Epithelial cell of alveolus of lung (primary cell): Measurements from ENCODE around the gene OPA3. TPM values are rescaled to one million over a fixed set of nuclear protein-coding genes. Genes with fewer than 3 reads are reported as not detected.

Experiments used
- total RNA-seq: library from RNA; depleted of rRNA; stranded (reverse); fragments of >200 nt; gene quantifications from 2 replicates; pipeline ENCODE4 v1.2.1, GENCODE V29; 2015

Gene OPA3
- 5.8 and 8.5 TPM in 2 replicates for total RNA-seq

GRCh38 chr19:45584332-45585157 is at the start of gene OPA3:
Gene OPA3, minus strand, starts transcription at chr19:45584802. Its CDS starts 38 bp downstream, at chr19:45584764.

DNA sequence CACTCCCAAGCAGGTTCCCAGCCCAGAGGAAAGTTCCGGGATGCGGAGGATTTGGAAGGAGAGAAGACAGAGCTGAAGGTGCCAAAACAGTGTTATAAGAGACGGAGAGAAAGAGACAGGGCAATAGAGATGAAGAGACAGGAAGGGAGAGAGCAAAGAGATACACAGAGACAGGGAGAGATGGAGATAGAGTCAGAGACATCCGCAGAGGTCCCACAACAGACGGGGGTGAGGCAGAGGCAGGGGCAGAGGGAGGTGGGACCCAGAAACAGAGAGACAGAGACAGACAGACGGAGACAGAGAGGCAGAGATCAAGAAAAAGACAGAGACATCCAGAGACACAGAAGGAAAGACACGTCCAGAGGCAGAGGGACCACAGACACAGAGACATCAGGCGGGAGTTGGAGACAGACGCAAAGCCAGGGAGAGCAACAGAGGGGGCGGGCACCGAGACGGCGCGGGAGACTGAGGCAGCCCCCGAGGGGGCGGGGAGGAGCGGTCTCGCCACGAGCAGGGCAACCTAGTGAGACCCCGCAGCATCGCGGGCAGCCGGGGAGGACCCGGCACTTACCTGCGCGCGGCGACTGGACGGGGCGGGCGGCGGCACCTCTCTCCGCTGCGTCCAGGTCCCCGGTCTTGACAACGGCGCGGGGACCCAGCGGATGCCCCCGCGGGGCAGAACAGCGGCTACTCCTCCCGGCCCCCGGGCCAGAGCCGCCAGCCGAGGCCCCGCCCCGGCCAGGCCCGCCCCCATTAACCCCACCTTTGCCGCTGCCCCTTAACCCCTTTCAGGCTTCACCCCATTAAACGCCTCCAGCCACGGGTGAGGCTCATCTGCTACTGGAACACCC is 17.1 kb upstream of the OPA3 start, which contains the start of gene GPR4:
TSS of gene GPR4 (minus strand) at position 689 of the 851 bp plus-strand sequence. CDS start 10,346 bp downstream, outside the sequence.

DNA sequence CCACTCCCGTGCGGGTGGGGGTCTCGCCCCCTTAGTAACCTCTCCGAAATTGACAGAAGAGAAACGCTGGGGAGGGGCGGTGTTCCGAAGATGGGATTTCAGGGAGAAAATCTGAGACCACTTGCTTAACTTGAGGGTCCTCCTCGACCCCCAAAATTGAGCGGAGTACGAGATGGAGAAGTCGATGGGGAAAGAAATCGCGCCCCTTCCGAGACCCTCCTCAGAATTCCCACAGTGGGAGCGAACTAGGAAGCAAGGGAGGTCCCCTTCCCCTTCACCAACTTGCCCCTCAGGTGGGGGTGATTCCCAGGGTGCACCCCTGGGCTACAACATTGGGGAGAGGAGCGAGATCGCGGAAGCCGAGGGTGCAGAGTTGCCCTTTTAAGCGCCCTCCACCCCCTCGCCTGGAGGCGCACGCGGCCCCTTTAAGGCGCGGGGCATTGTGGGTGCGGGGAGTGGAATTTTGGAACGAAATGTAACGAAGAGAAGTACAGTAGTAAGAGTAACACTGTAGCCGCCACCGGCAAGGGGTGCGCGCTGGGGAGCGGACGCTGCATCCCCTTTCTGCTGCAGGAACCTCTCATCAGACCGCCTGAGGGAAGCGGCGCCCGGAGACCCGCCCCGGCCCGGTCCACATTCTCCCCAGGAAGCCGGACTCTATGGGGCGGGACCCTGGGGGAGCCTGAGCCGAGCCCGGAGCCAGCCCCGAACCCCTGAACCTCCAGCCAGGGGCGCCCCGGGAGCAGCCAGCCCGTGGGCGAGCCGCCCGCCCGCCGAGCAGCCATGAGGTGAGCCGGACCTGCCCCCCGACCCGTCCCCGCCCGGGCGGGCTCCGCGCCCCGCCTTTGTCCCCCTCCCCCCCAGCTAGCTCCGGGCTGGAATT is 77.4 kb downstream of the OPA3 start, which contains the start of gene VASP:
TSS of gene VASP (plus strand) at position 491 of the 883 bp plus-strand sequence. CDS start at position 784, 293 bp downstream.

GRCh38 chr19:45498411-45499195 is 86.0 kb downstream of the OPA3 start, which contains the start of gene PPM1N:
Gene PPM1N, plus strand, starts transcription at chr19:45498443. Its CDS starts 30 bp downstream, at chr19:45498473.

Other genes with a start within 250 kb of the OPA3 start
- 0.65 TPM in 1 of 2 replicates, not detected in the other for gene KLC3, start 244.1 kb downstream of the OPA3 start, total RNA-seq
- 14.2 and 39.7 TPM in 2 replicates for gene ERCC2, start 214.2 kb downstream of the OPA3 start, total RNA-seq
- gene PPP1R13L, start 179.7 kb downstream of the OPA3 start, total RNA-seq, result 3.6 and 18.6 TPM in 2 replicates
- gene POLR1G, start 178.2 kb downstream of the OPA3 start, total RNA-seq, result 3.4 and 9.3 TPM in 2 replicates
- gene ERCC1, start 160.9 kb downstream of the OPA3 start, total RNA-seq, result 114 and 183 TPM in 2 replicates
- gene FOSB, start 116.8 kb downstream of the OPA3 start, total RNA-seq, result 7.4 and 16.4 TPM in 2 replicates
- 13.7 and 20.2 TPM in 2 replicates for gene RTN2, start 87.8 kb downstream of the OPA3 start, total RNA-seq
- 1.2 and 5.6 TPM in 2 replicates for gene PPM1N, start 86.4 kb downstream of the OPA3 start, total RNA-seq
- 52.7 and 162 TPM in 2 replicates for gene VASP, start 77.3 kb downstream of the OPA3 start, total RNA-seq
- gene GPR4, start 17.4 kb upstream of the OPA3 start, total RNA-seq, result 0.26 and 0.48 TPM in 2 replicates
- 12.9 and 24.5 TPM in 2 replicates for gene EML2, start 54.6 kb upstream of the OPA3 start, total RNA-seq
- 1.7 TPM in 1 of 2 replicates, not detected in the other for gene GIPR, start 83.4 kb upstream of the OPA3 start, total RNA-seq
- gene SNRPD2, start 107.2 kb upstream of the OPA3 start, total RNA-seq, result 274 and 363 TPM in 2 replicates
- gene QPCTL, start 107.9 kb upstream of the OPA3 start, total RNA-seq, result 13.1 and 17.5 TPM in 2 replicates
- gene FBXO46, start 146.1 kb upstream of the OPA3 start, total RNA-seq, result 11.3 and 12.8 TPM in 2 replicates
- 0.13 TPM in 1 of 2 replicates, not detected in the other for gene MEIOSIN, start 148.6 kb upstream of the OPA3 start, total RNA-seq
- 14.9 and 22.0 TPM in 2 replicates for gene SIX5, start 184.4 kb upstream of the OPA3 start, total RNA-seq
- gene DMPK, start 197.7 kb upstream of the OPA3 start, total RNA-seq, result 7.9 and 33.5 TPM in 2 replicates
- gene DMWD, start 208.0 kb upstream of the OPA3 start, total RNA-seq, result 28.7 and 32.5 TPM in 2 replicates
- 0.08 TPM in 1 of 2 replicates, not detected in the other for gene RSPH6A, start 230.5 kb upstream of the OPA3 start, total RNA-seq